ENCODE data around the gene FOXK2.
A peak's percentile ranks its signal among the peaks of the same experiment; 100 is the strongest.
"Not testable (repeated sequence)": the region's sequence is repeated elsewhere in the genome, so short reads cannot be mapped to it uniquely, and the experiment has no call there.

Gene FOXK2

GRCh38 chr17:82565551-82565950 is 46.0 kb downstream of the FOXK2 start:
- DNase-seq = no peak

DNA sequence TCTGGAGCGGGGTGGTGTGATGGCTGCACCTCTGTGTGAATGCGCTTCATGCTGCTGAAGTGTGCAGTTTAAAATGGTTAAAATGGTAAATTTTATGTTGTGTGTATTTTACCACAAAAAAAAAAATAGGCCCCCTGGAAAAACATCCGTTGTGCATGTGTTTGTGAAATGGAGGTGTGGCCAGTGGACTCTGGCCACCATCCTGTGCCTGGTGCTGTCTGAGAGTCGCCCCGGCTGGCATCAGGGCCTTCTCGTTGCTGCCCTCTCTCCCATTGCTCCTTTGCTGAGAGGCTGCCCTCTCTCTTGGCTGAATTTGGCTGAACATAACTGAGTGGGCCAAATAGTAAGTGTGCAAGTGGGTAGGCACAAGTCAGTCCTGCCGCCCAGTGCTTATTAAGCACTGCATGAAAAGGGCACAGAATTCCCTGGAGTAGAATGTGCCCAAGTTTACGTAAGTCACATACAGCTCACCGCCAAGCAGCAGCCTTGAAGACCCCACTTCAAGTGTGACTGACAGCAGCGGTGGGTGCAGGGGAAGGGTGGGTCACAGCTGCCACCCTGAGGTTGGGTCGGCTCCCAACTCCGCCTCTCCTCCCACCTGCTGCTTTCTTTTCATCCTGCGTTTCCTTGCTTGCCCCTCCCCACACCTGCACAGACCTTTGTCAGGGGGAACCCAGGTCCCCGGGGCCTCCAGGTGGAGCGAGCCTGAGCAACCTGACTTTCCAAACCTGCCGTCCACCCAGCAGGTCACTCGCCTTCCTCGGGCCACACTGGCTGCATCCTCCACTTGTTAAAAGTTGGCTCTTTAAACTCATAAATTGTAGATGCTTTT is 46.8 kb downstream of the FOXK2 start:
- no peak for DNase-seq

GRCh38 chr17:82567286-82567685 is 47.8 kb downstream of the FOXK2 start:
- no peak for DNase-seq

- no peak for DNase-seq
Measured at GRCh38 chr17:82568997-82569393, 49.5 kb downstream of the FOXK2 start.

DNA sequence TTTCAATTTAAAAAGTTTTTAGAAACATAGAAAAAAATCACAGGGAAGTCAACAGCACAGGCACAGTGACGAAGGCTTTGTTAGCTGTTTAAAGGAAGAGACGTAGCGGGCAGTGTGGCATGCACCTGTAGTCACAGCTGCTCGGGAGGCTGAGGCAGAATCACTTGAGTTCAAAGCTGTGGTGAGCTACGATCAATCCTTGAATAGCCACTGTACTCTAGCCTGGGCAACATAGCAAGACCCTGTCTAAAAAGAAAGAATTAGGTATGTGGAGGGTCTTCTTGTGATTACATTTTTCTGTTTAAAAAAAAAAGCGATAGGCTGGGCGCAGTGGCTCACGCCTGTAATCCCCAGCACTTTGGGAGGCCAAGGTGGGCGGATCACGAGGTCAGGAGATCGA is 50.1 kb downstream of the FOXK2 start:
- DNase-seq = no peak

DNA sequence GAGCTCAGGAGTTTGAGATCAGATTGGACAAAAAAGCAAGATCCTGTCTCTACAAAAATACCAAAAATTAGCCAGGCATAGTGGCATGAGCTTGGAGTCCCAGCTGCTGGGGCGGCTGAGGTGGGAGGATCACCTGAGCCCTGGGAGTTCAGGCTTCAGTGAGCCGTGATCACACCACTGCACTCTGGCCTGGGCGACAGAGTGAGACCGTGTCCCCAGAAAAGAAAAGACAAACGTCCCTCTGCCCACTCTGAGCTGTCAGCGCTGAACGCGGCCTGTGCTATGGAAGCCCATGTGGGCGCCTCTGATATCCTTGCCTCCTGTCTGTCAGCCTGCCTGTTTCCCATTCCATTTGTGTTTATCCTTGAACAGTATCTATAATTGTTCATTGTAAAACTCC is 50.7 kb downstream of the FOXK2 start:
- DNase-seq = no peak

DNA sequence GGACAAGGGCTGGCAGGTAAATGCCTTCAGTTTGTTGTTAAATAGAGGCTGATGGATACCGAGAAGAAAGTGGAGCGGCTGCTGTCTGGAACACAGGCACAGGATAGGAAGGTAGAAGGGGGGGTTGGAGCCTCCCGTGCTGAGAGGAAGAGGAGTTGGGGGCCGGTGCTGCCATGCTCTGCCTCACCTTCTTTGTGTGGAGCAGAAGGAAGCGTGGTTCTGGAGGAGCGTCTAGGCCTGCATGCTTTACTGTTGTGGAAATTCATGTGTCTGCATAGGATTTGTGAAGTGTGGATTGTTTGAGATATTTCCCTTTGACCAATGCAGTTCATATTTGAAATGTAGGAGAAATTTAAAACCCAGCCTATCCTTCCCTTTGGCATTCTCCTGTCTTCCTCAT is 52.3 kb downstream of the FOXK2 start:
- no peak for DNase-seq

DNA sequence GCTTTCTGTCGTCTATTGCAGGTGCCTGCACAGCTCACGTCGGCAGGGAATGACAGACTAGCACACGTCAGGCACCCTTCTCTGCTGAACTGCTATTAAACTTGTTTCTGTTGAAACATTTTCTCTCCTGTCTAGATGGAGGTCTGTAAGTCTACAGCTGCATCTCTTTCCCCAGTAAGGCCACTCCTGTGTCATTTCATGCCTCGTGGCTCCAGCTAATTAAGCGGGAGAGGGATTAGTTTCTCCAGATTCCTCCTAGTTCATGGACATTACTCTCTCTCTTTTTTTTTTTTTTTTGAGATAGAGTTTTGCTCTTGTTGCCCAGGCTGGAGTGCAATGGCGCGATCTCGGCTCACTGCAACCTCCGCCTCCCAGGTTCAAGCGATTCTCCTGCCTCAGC is 54.5 kb downstream of the FOXK2 start:
- DNase-seq = no peak

GRCh38 chr17:82575581-82576221 is 56.2 kb downstream of the FOXK2 start:
- DNase-seq = not testable (repeated sequence)

DNA sequence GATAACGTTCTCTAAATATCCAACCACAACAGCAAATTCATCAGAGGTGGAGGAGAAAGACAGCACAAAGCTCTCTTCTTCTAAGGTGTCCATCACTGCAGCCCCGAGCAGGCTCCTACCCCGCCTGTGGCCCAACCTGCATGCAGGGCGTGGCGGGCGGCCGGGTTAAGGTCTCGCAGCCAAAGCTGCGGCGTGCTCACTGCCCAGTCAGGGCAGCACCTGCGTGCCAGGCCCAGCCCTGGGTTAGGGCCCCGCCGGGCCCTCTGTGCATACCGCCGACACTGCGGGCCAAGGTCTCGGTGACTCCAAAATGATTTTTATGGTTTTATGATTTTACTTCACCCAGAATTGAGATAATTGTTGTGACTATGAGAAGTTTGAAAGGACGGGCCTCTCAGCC is 57.8 kb downstream of the FOXK2 start:
- DNase-seq = no peak

DNA sequence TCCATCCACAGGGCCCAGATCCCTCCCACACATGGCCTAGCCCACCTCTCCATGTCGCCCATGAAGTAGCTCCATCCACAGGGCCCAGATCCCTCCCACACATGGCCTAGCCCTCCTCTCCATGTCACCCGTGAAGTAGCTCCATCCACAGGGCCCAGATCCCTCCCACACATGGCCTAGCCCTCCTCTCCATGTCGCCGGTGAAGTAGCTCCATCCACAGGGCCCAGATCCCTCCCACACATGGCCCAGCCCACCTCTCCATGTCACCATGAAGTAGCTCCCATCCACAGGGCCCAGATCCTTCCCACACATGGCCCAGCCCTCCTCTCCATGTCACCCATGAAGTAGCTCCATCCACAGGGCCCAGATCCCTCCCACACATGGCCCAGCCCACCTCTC is 60.4 kb downstream of the FOXK2 start:
- not testable (repeated sequence) for DNase-seq

DNA sequence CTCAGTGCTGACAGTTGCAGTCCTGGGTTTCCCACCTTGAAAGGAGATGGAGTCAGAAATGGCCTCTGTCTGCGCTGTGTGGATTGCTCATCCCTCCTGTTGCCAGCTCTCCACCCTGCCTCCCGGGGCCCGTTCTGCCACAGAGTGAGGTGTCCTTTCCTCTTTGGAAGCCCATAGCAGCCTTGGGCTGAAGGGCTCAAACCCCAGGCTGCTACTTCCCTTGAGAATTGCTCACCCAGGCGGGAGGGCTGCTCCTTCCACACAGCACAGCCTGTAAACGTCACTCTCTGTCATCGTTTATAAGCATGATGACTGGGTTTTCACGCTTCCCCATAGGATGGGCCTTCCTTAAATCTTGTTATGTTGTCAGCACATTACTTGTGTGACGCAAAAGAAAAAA is 62.7 kb downstream of the FOXK2 start:
- DNase-seq = no peak

GRCh38 chr17:82582709-82583108 is 63.2 kb downstream of the FOXK2 start:
- no peak for DNase-seq

DNA sequence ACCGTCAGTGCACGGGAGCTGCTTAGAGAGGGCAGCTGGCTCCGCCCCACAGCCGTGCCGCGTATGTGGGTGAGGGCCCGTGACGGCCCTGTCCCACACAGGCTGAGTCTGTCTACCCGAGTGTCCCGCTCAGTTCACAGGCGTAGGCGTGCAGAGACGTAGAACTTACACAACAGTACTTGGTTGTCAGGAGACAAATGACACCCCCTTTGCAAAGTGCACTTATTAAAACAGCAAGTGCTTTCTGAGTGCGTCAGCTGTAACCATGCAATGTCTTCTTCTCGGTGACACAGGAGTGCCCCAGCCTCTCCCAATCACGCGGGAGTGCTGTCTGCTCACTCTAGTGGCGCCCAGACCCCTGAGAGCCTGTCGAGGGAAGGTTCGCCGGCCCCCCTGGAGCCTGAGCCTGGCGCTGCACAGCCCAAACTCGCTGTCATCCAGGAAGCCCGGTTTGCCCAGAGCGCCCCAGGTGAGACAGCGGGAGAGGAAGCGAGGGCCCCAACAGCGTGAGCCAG is 64.2 kb downstream of the FOXK2 start:
- DNase-seq = peak in 1 of 2 experiments; percentile 20

DNA sequence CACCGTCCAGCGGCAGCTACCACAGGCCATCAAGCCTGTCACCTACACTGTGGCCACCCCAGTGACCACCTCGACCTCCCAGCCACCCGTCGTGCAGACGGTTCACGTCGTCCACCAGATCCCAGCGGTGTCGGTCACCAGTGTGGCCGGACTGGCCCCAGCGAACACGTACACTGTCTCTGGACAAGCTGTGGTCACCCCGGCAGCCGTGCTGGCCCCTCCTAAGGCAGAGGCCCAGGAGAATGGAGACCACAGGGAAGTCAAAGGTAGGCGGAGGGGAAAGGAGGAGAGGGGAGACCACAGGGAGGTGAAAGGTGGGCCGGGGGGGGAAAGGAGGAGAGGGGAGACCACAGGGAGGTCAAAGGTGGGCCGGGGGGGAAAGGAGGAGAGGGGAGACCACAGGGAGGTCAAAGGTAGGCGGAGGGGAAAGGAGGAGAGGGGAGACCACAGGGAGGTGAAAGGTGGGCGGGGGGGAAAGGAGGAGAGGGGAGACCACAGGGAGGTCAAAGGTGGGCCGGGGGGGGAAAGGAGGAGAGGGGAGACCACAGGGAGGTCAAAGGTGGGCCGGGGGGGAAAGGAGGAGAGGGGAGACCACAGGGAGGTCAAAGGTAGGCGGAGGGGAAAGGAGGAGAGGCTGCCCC is 66.5 kb downstream of the FOXK2 start:
- DNase-seq = peak; percentile 45 to 54

- DNase-seq = no peak
Measured at GRCh38 chr17:82586576-82587233, 67.2 kb downstream of the FOXK2 start.

DNA sequence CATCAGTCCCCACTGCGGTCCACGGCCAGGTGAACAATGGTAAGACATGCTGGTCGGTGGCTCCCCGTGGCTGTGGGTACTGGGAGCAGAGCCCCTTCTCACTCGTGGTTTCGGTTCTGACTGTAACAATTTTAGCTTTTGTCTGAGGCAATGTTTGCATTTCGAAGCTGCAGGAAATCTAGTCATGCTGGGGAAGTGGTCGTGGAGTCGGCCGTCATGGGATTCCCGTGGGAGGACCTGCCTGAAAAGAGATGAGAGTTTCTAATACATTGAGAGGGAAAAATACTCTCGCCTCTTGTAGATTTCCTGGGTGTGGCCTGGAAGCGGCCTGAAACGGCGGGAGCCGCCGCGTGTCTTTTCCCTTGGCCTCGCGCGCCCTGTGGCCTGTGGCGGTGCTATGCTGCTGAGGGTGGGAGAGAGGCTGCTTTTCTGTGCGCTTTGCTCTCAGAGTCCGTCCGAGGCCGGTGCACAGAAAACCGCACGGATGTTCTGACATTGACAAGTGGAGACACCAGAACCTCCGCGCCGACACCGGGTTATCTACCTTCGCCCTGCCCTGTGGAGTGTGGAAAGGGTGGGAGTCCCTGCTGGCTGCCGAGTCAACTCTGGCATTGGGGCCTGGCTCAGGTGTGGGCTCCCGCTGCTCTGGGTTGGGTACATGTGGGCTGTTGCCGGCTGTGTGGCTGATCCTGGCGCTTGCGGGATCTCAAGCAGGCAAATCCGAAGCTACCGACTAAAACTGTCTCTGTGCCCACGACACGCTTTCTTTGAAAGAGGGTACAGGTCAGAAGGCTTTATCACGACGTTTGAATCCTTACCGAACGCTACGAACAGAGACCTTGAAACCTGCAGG is 67.9 kb downstream of the FOXK2 start:
- DNase-seq = no peak

- DNase-seq = no peak
Measured at GRCh38 chr17:82588266-82589175, 69.0 kb downstream of the FOXK2 start.

- DNase-seq = no peak
Measured at GRCh38 chr17:82589851-82590180, 70.3 kb downstream of the FOXK2 start.

DNA sequence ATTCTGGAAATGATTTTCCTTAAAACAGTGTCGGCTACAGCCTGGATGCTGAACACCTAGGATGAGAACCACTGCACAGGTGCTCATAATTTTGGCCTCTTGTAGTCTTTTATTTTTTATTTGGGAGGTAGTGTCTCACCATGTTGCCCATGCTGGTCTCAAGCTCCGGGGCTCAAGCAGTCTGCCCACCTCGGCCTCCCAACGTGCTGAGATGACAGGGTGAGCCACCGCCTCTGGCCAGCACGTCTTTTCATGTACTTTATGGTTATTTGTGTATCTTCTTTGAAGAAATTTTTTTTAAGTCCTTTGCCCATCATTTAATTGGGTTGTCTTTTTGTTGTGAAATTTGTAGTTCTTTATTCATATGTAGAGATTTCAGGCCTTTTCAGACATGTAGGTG is 70.7 kb downstream of the FOXK2 start:
- DNase-seq = no peak

DNA sequence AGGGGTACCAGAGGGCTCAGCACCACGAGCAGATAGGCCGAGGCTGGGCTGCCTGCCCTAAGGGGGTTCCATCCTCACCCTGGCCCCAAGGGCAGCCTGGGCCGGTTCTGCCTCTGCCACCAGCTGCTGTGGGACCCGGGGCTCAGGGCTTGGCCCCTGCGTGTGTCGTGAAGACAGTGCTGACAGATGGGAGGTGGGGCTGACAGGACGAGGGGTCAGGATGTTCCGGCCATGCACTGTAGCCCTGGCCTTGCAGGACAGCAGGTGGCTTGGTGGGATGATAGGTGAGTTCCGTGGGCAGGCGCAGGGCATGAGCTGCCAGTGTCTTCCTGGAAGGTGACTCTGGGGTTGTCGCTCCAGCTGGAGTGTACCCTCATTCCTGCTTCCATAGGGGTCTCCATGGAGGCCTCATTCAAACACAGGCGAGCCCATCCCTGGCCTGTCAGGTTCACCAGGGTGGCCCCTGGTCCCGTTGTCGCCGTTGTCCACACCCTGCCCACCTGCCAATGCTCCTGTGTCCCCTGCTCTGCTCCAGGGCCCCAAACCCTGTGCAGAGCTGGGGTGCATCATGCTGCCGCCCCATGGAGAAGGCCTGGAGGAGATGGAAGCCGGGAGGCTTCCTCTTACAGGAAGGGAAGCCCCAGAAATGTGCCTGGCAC is 71.5 kb downstream of the FOXK2 start:
- DNase-seq = no peak

Data from activated CD4-positive, alpha-beta T cell treated with anti-CD3 and anti-CD28 coated beads, Interleukin-2, amount 50 U/mL, for 4 hours (primary cell).